Measurements from ENCODE around the gene IFT20. TPM values are rescaled to one million over a fixed set of nuclear protein-coding genes. Genes with fewer than 3 reads are reported as not detected.

Gene IFT20
- total and polyA plus RNA-seq, 2 of the 13 experiments (the other 11 are each of a cell fraction or from before 2014, with no cell fraction given), result 28.0 to 37.8 TPM

GRCh38 chr17:28318759-28319597 lies 16.3 kb downstream of the IFT20 start, which contains the start of gene TMEM97 (continued):
- TF ChIP-seq ZBTB49 (CRISPR knock-in tag; IDR thresholded peaks at IDR 0.05; ENCODE audit: borderline replicate concordance) (no peak), ZNF264 (CRISPR knock-in tag; IDR thresholded peaks at IDR 0.05) (0 out of 2 replicates have a peak, but pooled peaks have one; percentile 45), ZNF567 (CRISPR knock-in tag; IDR thresholded peaks at IDR 0.05; ENCODE audit: borderline replicate concordance) (no peak), MIXL1 (CRISPR knock-in tag; IDR thresholded peaks at IDR 0.05) (no peak), ONECUT2 (CRISPR knock-in tag; IDR thresholded peaks at IDR 0.05) (no peak; the same call in 1 of the 2 replicates), ZNF331 (CRISPR knock-in tag; IDR thresholded peaks at IDR 0.05) (no peak), NFE2L2 (IDR thresholded peaks at IDR 0.05; ENCODE audit: low read length) (no peak), ZNF740 (CRISPR knock-in tag; IDR thresholded peaks at IDR 0.05) (peak; percentile 75; the same call in 1 of the 2 replicates), POLR2G (IDR thresholded peaks at IDR 0.05; ENCODE audit: low read depth, low read length) (peak; percentile 80), YEATS2 (CRISPR knock-in tag; IDR thresholded peaks at IDR 0.05; ENCODE audit: borderline replicate concordance) (0 out of 2 replicates have a peak, but pooled peaks have one; percentile 32), PTBP1 (IDR thresholded peaks at IDR 0.05; ENCODE audit: low read depth, low read length, poor library complexity, severe bottlenecking) (no peak), ZMAT3 (CRISPR knock-in tag; conservative IDR thresholded peaks at IDR 0.05) (peak; percentile 83), ZNF326 (CRISPR knock-in tag; IDR thresholded peaks at IDR 0.05; ENCODE audit: borderline replicate concordance) (no peak), ZNF431 (CRISPR knock-in tag; IDR thresholded peaks at IDR 0.05; ENCODE audit: borderline replicate concordance, low read depth) (no peak), NONO (IDR thresholded peaks at IDR 0.05) (no peak), NONO (CRISPR knock-in tag; conservative IDR thresholded peaks at IDR 0.05) (no peak), TBX2 (CRISPR knock-in tag; IDR thresholded peaks at IDR 0.05; ENCODE audit: borderline replicate concordance) (peak; percentile 85), ZNF282 (IDR thresholded peaks at IDR 0.05; ENCODE audit: partially characterized antibody) (no peak), RBAK (CRISPR knock-in tag; IDR thresholded peaks at IDR 0.05) (no peak), ZNF563 (CRISPR knock-in tag; IDR thresholded peaks at IDR 0.05) (peak; percentile 76), ZBTB3 (CRISPR knock-in tag; IDR thresholded peaks at IDR 0.05; ENCODE audit: borderline replicate concordance, low read depth) (no peak)
- TF ChIP-seq, protein P1, sequence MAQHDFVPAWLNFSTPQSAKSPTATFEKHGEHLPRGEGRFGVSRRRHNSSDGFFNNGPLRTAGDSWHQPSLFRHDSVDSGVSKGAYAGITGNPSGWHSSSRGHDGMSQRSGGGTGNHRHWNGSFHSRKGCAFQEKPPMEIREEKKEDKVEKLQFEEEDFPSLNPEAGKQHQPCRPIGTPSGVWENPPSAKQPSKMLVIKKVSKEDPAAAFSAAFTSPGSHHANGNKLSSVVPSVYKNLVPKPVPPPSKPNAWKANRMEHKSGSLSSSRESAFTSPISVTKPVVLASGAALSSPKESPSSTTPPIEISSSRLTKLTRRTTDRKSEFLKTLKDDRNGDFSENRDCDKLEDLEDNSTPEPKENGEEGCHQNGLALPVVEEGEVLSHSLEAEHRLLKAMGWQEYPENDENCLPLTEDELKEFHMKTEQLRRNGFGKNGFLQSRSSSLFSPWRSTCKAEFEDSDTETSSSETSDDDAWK (CRISPR knock-in tag; IDR thresholded peaks at IDR 0.05), result no peak
- TF ChIP-seq, protein P2, sequence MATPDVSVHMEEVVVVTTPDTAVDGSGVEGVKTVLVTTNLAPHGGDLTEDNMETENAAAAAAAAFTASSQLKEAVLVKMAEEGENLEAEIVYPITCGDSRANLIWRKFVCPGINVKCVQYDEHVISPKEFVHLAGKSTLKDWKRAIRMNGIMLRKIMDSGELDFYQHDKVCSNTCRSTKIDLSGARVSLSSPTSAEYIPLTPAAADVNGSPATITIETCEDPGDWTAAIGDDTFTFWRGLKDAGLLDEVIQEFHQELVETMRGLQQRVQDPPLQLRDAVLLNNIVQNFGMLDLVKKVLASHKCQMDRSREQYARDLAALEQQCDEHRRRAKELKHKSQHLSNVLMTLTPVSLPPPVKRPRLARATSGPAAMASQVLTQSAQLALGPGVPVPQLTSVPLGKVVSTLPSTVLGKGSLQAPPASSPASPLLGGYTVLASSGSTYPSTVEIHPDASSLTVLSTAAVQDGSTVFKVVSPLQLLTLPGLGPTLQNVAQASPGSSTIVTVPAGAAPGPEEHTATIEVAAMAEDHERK (CRISPR knock-in tag; IDR thresholded peaks at IDR 0.05; ENCODE audit: low read depth), result peak; percentile 46; the same call in 1 of the 2 replicates
- TF ChIP-seq, protein P3, sequence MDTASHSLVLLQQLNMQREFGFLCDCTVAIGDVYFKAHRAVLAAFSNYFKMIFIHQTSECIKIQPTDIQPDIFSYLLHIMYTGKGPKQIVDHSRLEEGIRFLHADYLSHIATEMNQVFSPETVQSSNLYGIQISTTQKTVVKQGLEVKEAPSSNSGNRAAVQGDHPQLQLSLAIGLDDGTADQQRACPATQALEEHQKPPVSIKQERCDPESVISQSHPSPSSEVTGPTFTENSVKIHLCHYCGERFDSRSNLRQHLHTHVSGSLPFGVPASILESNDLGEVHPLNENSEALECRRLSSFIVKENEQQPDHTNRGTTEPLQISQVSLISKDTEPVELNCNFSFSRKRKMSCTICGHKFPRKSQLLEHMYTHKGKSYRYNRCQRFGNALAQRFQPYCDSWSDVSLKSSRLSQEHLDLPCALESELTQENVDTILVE (CRISPR knock-in tag; IDR thresholded peaks at IDR 0.05), result no peak

Data from HepG2 (cell line).